H9 (cell line): ENCODE measurements around the gene SYNE3. TPM values are rescaled to one million over a fixed set of nuclear protein-coding genes. Genes with fewer than 3 reads are reported as not detected.

Experiments
- DNase-seq: peaks from one replicate; pipeline ENCODE4 v3.0.0-alpha.2; 2017
- H2AFZ ChIP-seq: one replicate; pipeline ENCODE4 v1.6.1; 2013; ENCODE audit warnings: mild to moderate bottlenecking, low read length, control low read depth, moderate library complexity
- H2AK5ac ChIP-seq: 2 replicates; pipeline ENCODE4 v1.6.1; 2013; ENCODE audit warnings: low read length, control low read depth, mixed read lengths; ENCODE audit not compliant: insufficient read length
- H2BK120ac ChIP-seq: one replicate; pipeline ENCODE4 v1.6.1; 2013; ENCODE audit warnings: low read depth, mild to moderate bottlenecking, low read length, control low read depth, inconsistent platforms; ENCODE audit not compliant: poor library complexity, severe bottlenecking
- H2BK12ac ChIP-seq: 2 replicates; pipeline ENCODE4 v1.6.1; 2013; ENCODE audit warnings: low read length, control low read depth, mixed read lengths, low read depth; ENCODE audit not compliant: insufficient read length
- H2BK15ac ChIP-seq: 2 replicates; pipeline ENCODE4 v1.6.1; 2013; ENCODE audit warnings: low read depth, low read length, control low read depth
- H2BK20ac ChIP-seq: one replicate; pipeline ENCODE4 v1.6.1; 2013; ENCODE audit warnings: low read depth, mild to moderate bottlenecking, low read length, control low read depth, inconsistent platforms; ENCODE audit not compliant: poor library complexity, severe bottlenecking
- H2BK5ac ChIP-seq: 2 replicates; pipeline ENCODE4 v1.6.1; 2013; ENCODE audit warnings: low read length, control low read depth, mixed read lengths; ENCODE audit not compliant: insufficient read length
- H3K14ac ChIP-seq: 2 replicates; pipeline ENCODE4 v1.6.1; 2013; ENCODE audit warnings: low read length, control low read depth; ENCODE audit not compliant: insufficient read depth
- H3K18ac ChIP-seq: 2 replicates; pipeline ENCODE4 v1.6.1; 2013; ENCODE audit warnings: low read depth, mild to moderate bottlenecking, mixed read lengths, low read length, control low read depth; ENCODE audit not compliant: insufficient read length
- H3K23ac ChIP-seq: 2 replicates; pipeline ENCODE4 v1.6.1; 2013; ENCODE audit warnings: low read length, control low read depth, mixed read lengths, low read depth; ENCODE audit not compliant: insufficient read length
- H3K23me2 ChIP-seq: 2 replicates; pipeline ENCODE4 v1.6.1; 2013; ENCODE audit warnings: low read depth, mild to moderate bottlenecking, mixed read lengths, low read length, control low read depth; ENCODE audit not compliant: insufficient read length, poor library complexity, severe bottlenecking
- H3K27ac ChIP-seq: 2 replicates; pipeline ENCODE4 v1.5.1; 2013; ENCODE audit warnings: low read length, control low read depth, mixed read lengths, low read depth; ENCODE audit not compliant: insufficient read length
- H3K27me3 ChIP-seq: 2 replicates; pipeline ENCODE4 v1.6.1; 2013; ENCODE audit warnings: low read length, control low read depth, inconsistent platforms; ENCODE audit not compliant: insufficient read depth
- H3K4ac ChIP-seq: 2 replicates; pipeline ENCODE4 v1.6.1; 2013; ENCODE audit warnings: low read depth, mild to moderate bottlenecking, control low read depth, inconsistent platforms, low read length, moderate library complexity
- H3K4me1 ChIP-seq: 2 replicates; pipeline ENCODE4 v1.6.1; 2013; ENCODE audit warnings: low read length, control low read depth, inconsistent platforms; ENCODE audit not compliant: insufficient read depth
- H3K4me2 ChIP-seq: 2 replicates; pipeline ENCODE4 v1.6.1; 2013; ENCODE audit warnings: low read length, control low read depth, mixed read lengths; ENCODE audit not compliant: insufficient read length, insufficient read depth
- H3K56ac ChIP-seq: 2 replicates; pipeline ENCODE4 v1.6.1; 2013; ENCODE audit warnings: low read depth, mild to moderate bottlenecking, mixed read lengths, low read length, control low read depth; ENCODE audit not compliant: insufficient read length
- H3K79me1 ChIP-seq: 2 replicates; pipeline ENCODE4 v1.6.1; 2013; ENCODE audit warnings: low read depth, mild to moderate bottlenecking, moderate library complexity, low read length, control low read depth, inconsistent platforms; ENCODE audit not compliant: insufficient read depth, poor library complexity, severe bottlenecking
- H3K79me2 ChIP-seq: 2 replicates; pipeline ENCODE4 v1.6.1; 2013; ENCODE audit warnings: low read length, control low read depth, inconsistent platforms; ENCODE audit not compliant: insufficient read depth
- H3K9ac ChIP-seq: 2 replicates; pipeline ENCODE4 v1.6.1; 2013; ENCODE audit warnings: low read length, control low read depth, mixed read lengths; ENCODE audit not compliant: insufficient read length; ENCODE audit errors: extremely low read depth
- H3K9me3 ChIP-seq: one replicate; pipeline ENCODE4 v1.6.1; 2013; ENCODE audit warnings: low read depth, low read length, inconsistent platforms; ENCODE audit not compliant: control insufficient read depth
- H3T11ph ChIP-seq: one replicate; pipeline ENCODE4 v1.6.1; 2013; ENCODE audit warnings: mild to moderate bottlenecking, low read length, control low read depth, inconsistent platforms
- H4K20me1 ChIP-seq: one replicate; pipeline ENCODE4 v1.6.1; 2013; ENCODE audit not compliant: control insufficient read depth, insufficient read length, insufficient read depth
- H4K5ac ChIP-seq: 2 replicates; pipeline ENCODE4 v1.6.1; 2013; ENCODE audit warnings: low read depth, mild to moderate bottlenecking, mixed read lengths, low read length, control low read depth; ENCODE audit not compliant: insufficient read length
- H4K8ac ChIP-seq: replicated peaks from 2 replicates; pipeline ENCODE4 v1.6.1; 2013; ENCODE audit warnings: low read length, control low read depth, mixed read lengths, low read depth; ENCODE audit not compliant: insufficient read length
- H4K91ac ChIP-seq: 2 replicates; pipeline ENCODE4 v1.6.1; 2013; ENCODE audit warnings: low read depth, mild to moderate bottlenecking, moderate library complexity, mixed read lengths, low read length, control low read depth; ENCODE audit not compliant: insufficient read length
- H3K27ac Mint-ChIP-seq, 3 experiments: 2 replicates in 2 of 3; 3 replicates in 1 of 3; pipeline ENCODE4 v1.8.0; 2020 to 2021; ENCODE audit warnings: mixed read lengths in 3 of 3, mild to moderate bottlenecking in 1 of 3, moderate library complexity in 1 of 3
- H3K27me3 Mint-ChIP-seq: 2 replicates; pipeline ENCODE4 v1.8.0; 2021; ENCODE audit warnings: low read depth, mild to moderate bottlenecking, moderate library complexity, mixed read lengths
- H3K36me3 Mint-ChIP-seq, 3 experiments: 2 replicates in 2 of 3; 3 replicates in 1 of 3; pipeline ENCODE4 v1.8.0; 2020 to 2021; ENCODE audit warnings: low read depth in 3 of 3, mixed read lengths in 3 of 3; ENCODE audit not compliant: insufficient read depth in 1 of 3
- H3K4me1 Mint-ChIP-seq, 2 experiments: 2 replicates each; pipeline ENCODE4 v1.8.0; 2020; ENCODE audit warnings: mixed read lengths in 2 of 2
- H3K4me3 Mint-ChIP-seq, 2 experiments: 2 replicates in 1 of 2; 3 replicates in 1 of 2; pipeline ENCODE4 v1.8.0; 2020 to 2021; ENCODE audit warnings: mild to moderate bottlenecking in 2 of 2, mixed read lengths in 2 of 2, moderate library complexity in 1 of 2
- H3K9me3 Mint-ChIP-seq, 2 experiments: 2 replicates in 1 of 2; 3 replicates in 1 of 2; pipeline ENCODE4 v1.8.0; 2020; ENCODE audit warnings: mild to moderate bottlenecking in 2 of 2, mixed read lengths in 2 of 2, moderate library complexity in 1 of 2
- WGBS: extraction: QIAGEN DNeasy Blood & Tissue Kit; methylation state at CpG from one replicate; pipeline ENCODE4 v1.1.7; 2013; ENCODE audit warnings: missing lambda C conversion rate, low lambda C conversion rate, mixed read lengths; ENCODE audit not compliant: insufficient read length; ENCODE audit errors: extremely low coverage; 5-methylcytosine and 5-hydroxymethylcytosine counted together
- total RNA-seq: library from RNA; stranded (reverse); gene quantifications from 2 replicates; pipeline ENCODE4 v1.2.1, GENCODE V29; 2021
- TF ChIP-seq, protein P1 (sequence below): fragments of 200-600 bp; sonication (generic); conservative IDR thresholded peaks from 3 replicates; pipeline ENCODE4 v1.8.0; 2021; ENCODE audit warnings: antibody characterized with exemption, mild to moderate bottlenecking

SYNE3 gene
- total RNA-seq, 1 experiment from 2014 or later, result 0.11 TPM

DNA sequence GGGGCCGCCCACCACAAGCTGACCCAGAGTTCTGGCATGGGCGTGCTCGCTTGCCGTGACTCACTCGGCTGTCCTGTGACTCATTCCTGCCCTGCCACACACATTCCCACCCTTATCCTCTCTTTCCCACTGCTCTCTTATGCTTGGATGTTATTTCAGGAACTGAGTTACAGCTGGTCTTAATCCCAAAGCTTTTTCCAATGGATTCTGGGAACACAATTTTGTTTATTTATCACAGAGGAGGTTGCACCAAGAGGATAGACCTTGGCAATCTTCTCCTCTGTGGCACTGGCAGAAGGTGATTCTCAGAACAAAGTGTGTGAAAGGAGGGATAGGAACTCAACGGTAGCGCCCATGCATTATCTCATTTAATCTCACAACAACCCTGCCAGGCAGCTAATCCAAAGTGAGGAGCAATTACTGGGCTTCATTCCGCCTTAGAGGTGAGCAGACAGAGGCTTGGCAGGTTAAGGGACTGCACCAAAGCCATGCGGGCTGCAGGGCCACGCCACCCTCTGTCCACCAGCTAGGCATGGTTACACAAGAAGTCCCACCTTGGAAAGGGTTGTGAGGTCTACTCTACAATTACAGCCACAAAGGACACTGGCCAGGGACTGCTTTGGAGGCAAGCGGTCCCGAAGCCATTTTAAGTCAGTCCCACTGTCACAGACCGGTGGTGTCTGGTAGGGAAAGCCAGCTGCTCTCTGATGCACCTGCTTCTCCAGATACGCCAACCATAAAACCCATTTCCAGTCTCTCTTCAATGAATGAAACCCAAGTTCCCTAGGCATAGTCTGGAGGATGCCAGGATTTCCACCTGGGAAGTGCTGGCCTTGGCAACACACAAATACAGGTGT lies 32.9 kb downstream of the SYNE3 start:
- H2AK5ac ChIP-seq, result no peak overlapping the region
- no peak overlapping the region for H2BK120ac ChIP-seq
- no peaks in the 10 kb centered on the region for H3K79me2 ChIP-seq
- no CpG with 5 or more reads among the region's 14 CpGs for WGBS
- H2AFZ ChIP-seq, result no peak overlapping the region
- no peak overlapping the region for H4K91ac ChIP-seq
- H3K27ac ChIP-seq, result no peak overlapping the region
- no peak overlapping the region for H2BK12ac ChIP-seq
- Mint-ChIP-seq H3K9me3 (no peaks in the 10 kb centered on the region), H3K27me3 (no peaks in the 10 kb centered on the region; the same call in 1 of the 2 replicates), H3K36me3 (no peaks in the 10 kb centered on the region), H3K4me3 (no peak overlapping the region), H3K27ac (peak overlapping the region in 2 of 3 experiments; percentile 23 to 49; a peak in 1 of 7 replicates), H3K4me1 (peaks cover 25 to 38% of the 10 kb centered on the region in 2 experiments)
- no peak overlapping the region for H3K4me2 ChIP-seq
- no peaks in the 10 kb centered on the region for H4K20me1 ChIP-seq
- DNase-seq, result no peak
- no peaks in the 10 kb centered on the region for H3K4me1 ChIP-seq
- no peak overlapping the region for H4K5ac ChIP-seq
- TF ChIP-seq, protein P1, sequence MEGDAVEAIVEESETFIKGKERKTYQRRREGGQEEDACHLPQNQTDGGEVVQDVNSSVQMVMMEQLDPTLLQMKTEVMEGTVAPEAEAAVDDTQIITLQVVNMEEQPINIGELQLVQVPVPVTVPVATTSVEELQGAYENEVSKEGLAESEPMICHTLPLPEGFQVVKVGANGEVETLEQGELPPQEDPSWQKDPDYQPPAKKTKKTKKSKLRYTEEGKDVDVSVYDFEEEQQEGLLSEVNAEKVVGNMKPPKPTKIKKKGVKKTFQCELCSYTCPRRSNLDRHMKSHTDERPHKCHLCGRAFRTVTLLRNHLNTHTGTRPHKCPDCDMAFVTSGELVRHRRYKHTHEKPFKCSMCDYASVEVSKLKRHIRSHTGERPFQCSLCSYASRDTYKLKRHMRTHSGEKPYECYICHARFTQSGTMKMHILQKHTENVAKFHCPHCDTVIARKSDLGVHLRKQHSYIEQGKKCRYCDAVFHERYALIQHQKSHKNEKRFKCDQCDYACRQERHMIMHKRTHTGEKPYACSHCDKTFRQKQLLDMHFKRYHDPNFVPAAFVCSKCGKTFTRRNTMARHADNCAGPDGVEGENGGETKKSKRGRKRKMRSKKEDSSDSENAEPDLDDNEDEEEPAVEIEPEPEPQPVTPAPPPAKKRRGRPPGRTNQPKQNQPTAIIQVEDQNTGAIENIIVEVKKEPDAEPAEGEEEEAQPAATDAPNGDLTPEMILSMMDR, result no peak
- H2BK20ac ChIP-seq, result no peak overlapping the region
- no peak overlapping the region for H3K9ac ChIP-seq
- no peak overlapping the region for H3K18ac ChIP-seq
- no peak overlapping the region for H3K14ac ChIP-seq
- H2BK15ac ChIP-seq, result no peak overlapping the region
- H3K4ac ChIP-seq, result no peak overlapping the region
- no peak overlapping the region for H3T11ph ChIP-seq
- no peaks in the 10 kb centered on the region for H3K27me3 ChIP-seq
- H3K9me3 ChIP-seq, result no peaks in the 10 kb centered on the region
- H3K23me2 ChIP-seq, result no peaks in the 10 kb centered on the region
- H2BK5ac ChIP-seq, result no peak overlapping the region
- no peaks in the 10 kb centered on the region for H3K79me1 ChIP-seq
- H3K56ac ChIP-seq, result no peak overlapping the region
- H3K23ac ChIP-seq, result no peak overlapping the region
- H4K8ac ChIP-seq, result no peak overlapping the region
